BE2C (cell line): ENCODE data around the gene CDC42EP5.
"Not testable (repeated sequence)": the region's sequence is repeated elsewhere in the genome, so short reads cannot be mapped to it uniquely, and the experiment has no call there.

ENCODE experiments used
- DNase-seq: peaks from one replicate; pipeline ENCODE4 v3.0.0-alpha.2; 2020
- H3K27me3 ChIP-seq: fragments of 250-450 bp; sonication (Bioruptor Pico); 2 replicates; pipeline ENCODE4 v1.5.1; 2020; ENCODE audit warnings: mild to moderate bottlenecking
- H3K36me3 ChIP-seq: fragments of 250-450 bp; sonication (Bioruptor Pico); 2 replicates; pipeline ENCODE4 v1.5.1; 2020; ENCODE audit warnings: mild to moderate bottlenecking
- H3K4me1 ChIP-seq: fragments of 250-450 bp; sonication (Bioruptor Pico); 2 replicates; pipeline ENCODE4 v1.5.1; 2020
- H3K4me3 ChIP-seq: 2 replicates; pipeline ENCODE4 v1.5.1; 2011; ENCODE audit warnings: low read depth, low read length
- H3K9me3 ChIP-seq: fragments of 250-450 bp; sonication (Bioruptor Pico); 2 replicates; pipeline ENCODE4 v1.5.1; 2020
- TF ChIP-seq, protein P1 (sequence below): IDR thresholded peaks from 2 replicates; pipeline ENCODE4 v1.5.1; 2012; ENCODE audit warnings: mild to moderate bottlenecking, low read depth, low read length

The CDC42EP5 gene

DNA sequence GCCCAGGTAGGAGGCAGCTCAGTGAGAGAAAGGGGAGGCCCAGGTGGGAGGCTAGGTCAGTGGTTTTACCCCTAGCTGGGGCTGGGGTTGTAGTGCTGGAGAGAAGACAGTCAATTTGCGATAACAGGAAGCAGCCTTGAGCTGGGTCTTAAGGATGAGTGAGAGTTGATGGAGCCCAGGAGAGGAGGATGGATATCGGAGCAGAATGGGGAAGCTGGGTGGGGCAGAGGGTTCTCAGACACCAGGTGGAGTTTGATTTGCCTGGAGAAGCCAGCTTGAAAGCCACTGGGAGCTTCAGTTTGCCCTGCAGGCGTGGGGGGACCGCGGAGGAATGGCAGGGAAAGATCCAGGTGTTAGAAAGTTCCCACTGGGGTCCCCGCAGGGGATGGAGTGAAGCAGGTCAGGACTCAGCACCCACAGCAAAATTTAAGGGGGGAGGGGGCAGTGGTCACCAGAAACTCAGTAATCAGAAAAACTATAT, 836 bp upstream of the CDC42EP5 start:
- Histone ChIP-seq H3K27me3 (peaks cover 52% of the 10 kb centered on the region), H3K9me3 (no peaks in the 10 kb centered on the region), H3K36me3 (no peaks in the 10 kb centered on the region), H3K4me1 (no peaks in the 10 kb centered on the region), H3K4me3 (no peak overlapping the region)
- TF ChIP-seq, protein P1, sequence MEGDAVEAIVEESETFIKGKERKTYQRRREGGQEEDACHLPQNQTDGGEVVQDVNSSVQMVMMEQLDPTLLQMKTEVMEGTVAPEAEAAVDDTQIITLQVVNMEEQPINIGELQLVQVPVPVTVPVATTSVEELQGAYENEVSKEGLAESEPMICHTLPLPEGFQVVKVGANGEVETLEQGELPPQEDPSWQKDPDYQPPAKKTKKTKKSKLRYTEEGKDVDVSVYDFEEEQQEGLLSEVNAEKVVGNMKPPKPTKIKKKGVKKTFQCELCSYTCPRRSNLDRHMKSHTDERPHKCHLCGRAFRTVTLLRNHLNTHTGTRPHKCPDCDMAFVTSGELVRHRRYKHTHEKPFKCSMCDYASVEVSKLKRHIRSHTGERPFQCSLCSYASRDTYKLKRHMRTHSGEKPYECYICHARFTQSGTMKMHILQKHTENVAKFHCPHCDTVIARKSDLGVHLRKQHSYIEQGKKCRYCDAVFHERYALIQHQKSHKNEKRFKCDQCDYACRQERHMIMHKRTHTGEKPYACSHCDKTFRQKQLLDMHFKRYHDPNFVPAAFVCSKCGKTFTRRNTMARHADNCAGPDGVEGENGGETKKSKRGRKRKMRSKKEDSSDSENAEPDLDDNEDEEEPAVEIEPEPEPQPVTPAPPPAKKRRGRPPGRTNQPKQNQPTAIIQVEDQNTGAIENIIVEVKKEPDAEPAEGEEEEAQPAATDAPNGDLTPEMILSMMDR = no peak
- DNase-seq = no peak

DNA sequence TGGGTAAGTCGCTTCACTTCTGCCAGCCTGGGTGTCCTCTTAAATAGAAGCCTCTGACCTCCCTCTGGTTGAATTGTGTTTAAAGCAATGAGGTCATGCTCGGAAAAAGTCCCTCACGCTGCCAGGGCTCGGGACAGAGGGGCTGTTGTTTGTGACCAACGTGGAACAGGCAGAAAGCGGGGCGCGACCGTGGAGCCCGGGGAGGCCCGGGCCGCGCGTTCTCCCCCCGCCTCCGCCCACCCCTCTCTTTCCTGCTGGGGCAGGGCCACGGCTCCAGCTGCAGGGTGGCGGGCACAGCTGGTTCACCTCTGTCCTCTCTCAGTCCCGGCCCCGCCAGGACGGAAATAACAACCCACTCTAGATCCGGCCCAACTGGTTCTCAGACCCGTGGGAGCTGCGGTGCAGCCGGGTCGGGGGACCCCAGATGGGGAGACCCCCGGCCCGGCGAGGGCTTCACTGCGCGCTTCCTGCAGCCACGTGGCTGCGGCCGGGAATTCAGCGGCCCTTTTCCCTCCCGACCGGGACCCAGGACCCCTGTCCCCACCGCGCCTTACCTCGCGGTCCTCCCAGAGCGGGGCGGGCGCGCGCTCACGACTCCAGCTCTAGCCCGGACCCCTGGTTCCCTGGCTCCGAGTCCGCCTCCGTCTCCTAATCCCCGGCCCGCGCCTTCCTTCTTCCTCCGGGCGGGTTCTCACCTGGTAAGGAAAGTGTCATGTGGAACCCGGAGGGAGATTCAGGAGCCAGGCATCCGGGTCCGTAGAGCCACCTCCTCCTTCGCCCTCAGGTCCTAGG, 1.9 kb downstream of the CDC42EP5 start:
- no peak overlapping the region for H3K4me3 ChIP-seq
- H3K27me3 ChIP-seq = peaks cover 54% of the 10 kb centered on the region
- H3K36me3 ChIP-seq = no peaks in the 10 kb centered on the region
- H3K9me3 ChIP-seq = no peaks in the 10 kb centered on the region
- TF ChIP-seq, protein P1 = no peak
- no peak for DNase-seq
- no peaks in the 10 kb centered on the region for H3K4me1 ChIP-seq

DNA sequence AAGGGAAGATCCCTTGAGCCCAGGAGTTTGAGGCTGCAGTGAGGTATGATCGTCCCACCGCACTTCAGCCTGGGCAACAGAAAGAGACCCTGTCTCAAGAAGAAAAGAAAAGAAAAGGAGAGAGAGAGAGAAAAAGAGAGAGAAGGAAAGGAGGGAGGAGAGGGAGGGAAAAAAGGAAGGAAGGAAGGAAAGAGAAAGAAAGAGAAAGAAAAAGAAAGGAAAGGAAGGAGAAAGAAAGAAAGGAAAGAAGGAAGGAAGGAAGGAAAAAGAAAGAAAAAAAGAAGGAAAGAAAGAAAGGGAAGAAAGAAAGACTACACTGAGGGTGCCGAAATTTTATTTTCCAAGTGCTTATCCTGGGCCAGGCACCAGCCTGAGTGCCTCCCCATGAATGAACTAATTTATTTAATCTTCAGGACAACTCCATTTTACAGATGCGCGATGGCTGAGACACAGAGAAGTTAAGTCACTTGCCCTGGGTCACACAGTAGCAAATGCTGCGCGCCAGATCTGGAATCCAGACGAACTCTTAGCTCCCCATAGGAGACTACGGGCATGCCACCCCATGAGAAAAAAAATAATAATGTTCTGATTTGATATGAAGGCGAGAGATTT, 2.7 kb downstream of the CDC42EP5 start:
- TF ChIP-seq, protein P1 = no peak
- Histone ChIP-seq H3K27me3 (peaks cover 48% of the 10 kb centered on the region), H3K9me3 (no peaks in the 10 kb centered on the region), H3K4me1 (no peaks in the 10 kb centered on the region), H3K36me3 (no peaks in the 10 kb centered on the region), H3K4me3 (no peak overlapping the region)
- no peak for DNase-seq

DNA sequence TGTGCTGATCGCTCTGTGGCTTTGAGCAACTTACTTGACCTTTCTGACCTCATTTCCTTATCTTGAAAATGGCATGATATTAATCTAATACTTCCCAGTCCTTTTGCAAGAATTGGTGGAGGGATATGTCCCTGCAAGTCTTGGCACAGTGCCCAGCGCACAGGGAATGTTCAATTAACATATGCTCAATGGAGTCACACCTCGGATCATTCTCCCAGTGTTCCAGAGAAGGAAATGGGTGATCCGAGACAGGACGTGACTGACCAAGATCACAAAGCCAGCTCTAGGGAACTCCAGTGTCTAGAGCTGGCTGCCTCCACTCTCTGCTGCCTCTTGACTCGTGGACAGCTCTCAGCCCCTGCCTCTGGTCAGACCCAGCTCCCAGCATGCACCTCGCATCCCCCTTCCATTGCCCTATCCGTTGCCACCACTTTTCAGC, 3.6 kb downstream of the CDC42EP5 start:
- DNase-seq = no peak
- no peaks in the 10 kb centered on the region for H3K9me3 ChIP-seq
- H3K27me3 ChIP-seq = peaks cover 42% of the 10 kb centered on the region
- H3K4me1 ChIP-seq = no peaks in the 10 kb centered on the region
- no peaks in the 10 kb centered on the region for H3K36me3 ChIP-seq
- no peak overlapping the region for H3K4me3 ChIP-seq
- TF ChIP-seq, protein P1 = no peak

DNA sequence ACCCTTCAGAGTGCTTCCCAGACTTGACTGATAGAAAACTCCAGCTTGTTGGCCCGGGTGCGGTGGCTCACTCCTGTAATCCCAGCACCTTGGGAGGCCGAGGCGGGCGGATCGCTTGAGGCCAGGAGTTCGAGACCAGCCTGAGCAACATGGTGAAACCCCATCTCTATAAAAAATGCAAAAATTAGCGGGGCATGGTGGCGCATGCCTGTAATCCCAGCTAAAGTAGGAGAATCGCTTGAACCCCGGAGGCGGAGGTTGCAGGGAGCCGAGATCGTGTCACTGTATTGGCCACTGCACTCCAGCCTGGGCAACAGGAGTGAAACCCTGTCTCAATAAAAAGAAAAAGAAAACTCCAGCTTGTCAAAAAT, 7.0 kb downstream of the CDC42EP5 start:
- not testable (repeated sequence) for H3K9me3 ChIP-seq, H3K36me3 ChIP-seq, H3K4me1 ChIP-seq, H3K4me3 ChIP-seq, DNase-seq
- H3K27me3 ChIP-seq = peaks cover 24% of the 10 kb centered on the region

DNA sequence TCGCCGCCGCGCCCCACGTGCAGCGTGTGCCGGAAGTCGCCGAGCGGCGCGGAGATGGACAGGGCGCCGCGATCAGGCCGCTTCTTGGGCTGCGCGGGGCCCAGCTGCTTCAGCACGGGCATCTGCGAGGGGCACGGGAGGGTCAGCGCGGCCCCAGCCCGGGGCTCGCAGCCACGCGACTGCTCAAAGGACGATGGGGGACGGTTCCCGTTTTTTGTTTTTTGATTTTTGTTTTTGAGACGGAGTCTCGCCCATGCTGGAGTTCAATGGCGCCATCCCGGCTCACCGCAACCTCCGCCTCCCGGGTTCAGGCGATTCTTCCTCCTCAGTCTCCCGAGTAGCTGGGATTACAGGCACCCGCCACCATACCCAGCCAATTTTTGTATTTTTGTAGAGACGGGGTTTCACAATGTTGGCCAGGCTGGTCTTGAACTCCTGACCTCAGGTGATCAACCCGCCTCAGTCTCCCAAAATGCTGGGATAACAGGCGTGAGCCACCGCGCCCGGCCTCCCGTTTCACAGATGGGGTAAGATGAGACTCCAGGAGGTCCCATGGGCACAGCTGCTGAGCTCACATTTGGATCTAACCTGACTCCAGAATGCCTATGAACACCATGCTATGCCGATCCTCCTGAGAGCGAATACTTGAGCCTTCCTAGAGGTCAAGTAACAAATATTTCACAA, 7.5 kb downstream of the CDC42EP5 start:
- peaks cover 13% of the 10 kb centered on the region for H3K36me3 ChIP-seq
- DNase-seq = no peak
- H3K27me3 ChIP-seq = peaks cover 18% of the 10 kb centered on the region
- no peaks in the 10 kb centered on the region for H3K9me3 ChIP-seq
- TF ChIP-seq, protein P1 = no peak
- H3K4me1 ChIP-seq = peaks cover 4% of the 10 kb centered on the region; the same call in 1 of the 2 replicates
- no peak overlapping the region for H3K4me3 ChIP-seq
